ENCODE data around the gene CRYAA. TPM values are rescaled to one million over a fixed set of nuclear protein-coding genes. Genes with fewer than 3 reads are reported as not detected.

CRYAA gene, protein sequence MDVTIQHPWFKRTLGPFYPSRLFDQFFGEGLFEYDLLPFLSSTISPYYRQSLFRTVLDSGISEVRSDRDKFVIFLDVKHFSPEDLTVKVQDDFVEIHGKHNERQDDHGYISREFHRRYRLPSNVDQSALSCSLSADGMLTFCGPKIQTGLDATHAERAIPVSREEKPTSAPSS
- not detected in 2 replicates for total RNA-seq

DNA sequence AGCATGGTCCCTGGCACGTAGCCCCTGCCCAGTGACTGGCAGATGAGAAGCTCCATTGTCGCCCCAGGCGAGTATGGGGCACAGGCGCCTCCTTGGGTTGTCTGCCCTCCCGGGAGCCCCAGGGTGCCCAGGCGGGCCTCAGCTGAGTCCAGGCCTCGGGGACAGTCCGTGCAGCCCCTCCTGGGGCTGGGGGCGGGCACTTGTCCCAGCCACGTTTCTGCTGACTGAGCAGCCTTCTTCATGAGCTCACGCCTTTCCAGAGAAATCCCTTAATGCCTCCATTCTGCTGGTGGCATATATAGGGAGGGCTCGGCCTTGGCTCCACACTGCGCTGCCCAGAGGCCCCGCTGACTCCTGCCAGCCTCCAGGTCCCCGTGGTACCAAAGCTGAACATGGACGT, at the start of gene CRYAA:
CRYAA (plus strand) TSS at position 301 of the 400 bp plus-strand sequence; CDS start at position 393, 92 bp downstream.

Other genes starting within 250 kb of the CRYAA start
- gene ERVH48-1, start 243.4 kb upstream of the CRYAA start, total RNA-seq = not detected in 2 replicates
- 7.1 and 9.3 TPM in 2 replicates for gene PKNOX1, start 194.4 kb upstream of the CRYAA start, total RNA-seq
- gene CBS, start 93.2 kb upstream of the CRYAA start, total RNA-seq = 8.7 and 9.8 TPM in 2 replicates
- 15.2 and 21.5 TPM in 2 replicates for gene U2AF1, start 61.4 kb upstream of the CRYAA start, total RNA-seq

All from aortic smooth muscle cell (primary cell).